SK-N-SH (cell line): ENCODE measurements around the gene MAP4K1. TPM values are rescaled to one million over a fixed set of nuclear protein-coding genes. Genes with fewer than 3 reads are reported as not detected.

Experiments
- CTCF ChIA-PET: fragments of 300-600, 350-600 bp; formaldehyde crosslinking; extraction: SDS; loops from one replicate; lab custom pipeline; 2021; lab: Yijun Ruan, JAX
- POLR2A ChIA-PET: fragments of 350-600 bp; sonication (Branson Sonifier 250); formaldehyde crosslinking; extraction: SDS; loops from one replicate; lab custom pipeline; 2020; ENCODE audit warnings: antibody characterized with exemption, inconsistent platforms; lab: Yijun Ruan, JAX
- DNase-seq: peaks from one replicate; pipeline ENCODE4 v3.0.0; 2012
- H2AFZ ChIP-seq: fragments of 200-600 bp; sonication (generic); 2 replicates; pipeline ENCODE4 v1.8.1; 2016; ENCODE audit warnings: antibody characterized with exemption, mild to moderate bottlenecking, low read depth
- H3F3A ChIP-seq: fragments of 200-600 bp; sonication (generic); replicated peaks from 2 replicates; pipeline ENCODE3; 2016; ENCODE audit warnings: antibody characterized with exemption, mild to moderate bottlenecking; ENCODE audit not compliant: insufficient read depth
- H3K27ac ChIP-seq, 2 experiments: fragments of 200-500 bp in 1 of 2; fragments of 200-600 bp in 1 of 2; sonication (Bioruptor generic) in 1 of 2; sonication (generic), shearing (Covaris generic) in 1 of 2; 2 replicates each; pipeline versions ENCODE4 v1.5.1 to v1.6.1; 2014 to 2016; ENCODE audit warnings: low read depth in 2 of 2, inconsistent platforms in 1 of 2, low read length in 1 of 2, mild to moderate bottlenecking in 1 of 2, mixed read lengths in 1 of 2
- H3K27me3 ChIP-seq: fragments of 200-600 bp; sonication (generic), shearing (Covaris generic); 2 replicates; pipeline ENCODE4 v1.6.1; 2016; ENCODE audit warnings: mixed run types; ENCODE audit not compliant: insufficient read depth
- H3K36me3 ChIP-seq, 2 experiments: fragments of 200-500 bp in 1 of 2; fragments of 200-600 bp in 1 of 2; sonication (Bioruptor generic) in 1 of 2; sonication (generic) in 1 of 2; replicated peaks in 1 of 2; 2 replicates each; pipeline versions ENCODE3 to v1.5.1; 2014 to 2016; ENCODE audit warnings: low read length in 1 of 2, mild to moderate bottlenecking in 1 of 2; ENCODE audit not compliant: insufficient read depth in 2 of 2, control insufficient read depth in 1 of 2
- H3K4me1 ChIP-seq, 2 experiments: fragments of 200-500 bp in 1 of 2; fragments of 200-600 bp in 1 of 2; sonication (Bioruptor generic) in 1 of 2; sonication (generic), shearing (Covaris generic) in 1 of 2; 2 replicates each; pipeline versions ENCODE4 v1.5.1 to v1.6.1; 2014 to 2016; ENCODE audit warnings: low read depth in 1 of 2, low read length in 1 of 2, mixed run types in 1 of 2; ENCODE audit not compliant: insufficient read depth in 2 of 2, control insufficient read depth in 1 of 2
- H3K4me2 ChIP-seq: fragments of 200-600 bp; sonication (generic), shearing (Covaris generic); 2 replicates; pipeline ENCODE4 v1.6.1; 2017; ENCODE audit warnings: mixed run types
- H3K4me3 ChIP-seq, 2 experiments: fragments of 200-500 bp in 1 of 2; fragments of 200-600 bp in 1 of 2; sonication (Bioruptor generic) in 1 of 2; sonication (generic), shearing (Covaris generic) in 1 of 2; 2 replicates each; pipeline versions ENCODE4 v1.5.1 to v1.8.1; 2014 to 2016; ENCODE audit warnings: low read depth in 2 of 2, inconsistent platforms in 1 of 2, low read length in 1 of 2, mild to moderate bottlenecking in 1 of 2, mixed read lengths in 1 of 2, moderate library complexity in 1 of 2
- H3K79me2 ChIP-seq: fragments of 200-600 bp; sonication (generic); 2 replicates; pipeline ENCODE4 v1.8.1; 2017; ENCODE audit warnings: mild to moderate bottlenecking; ENCODE audit not compliant: insufficient read depth
- H3K9ac ChIP-seq: fragments of 200-600 bp; sonication (generic); 2 replicates; pipeline ENCODE4 v1.6.1; 2017; ENCODE audit warnings: mixed run types
- H3K9me2 ChIP-seq: fragments of 200-600 bp; sonication (generic); 2 replicates; pipeline ENCODE4 v1.6.1; 2017; ENCODE audit warnings: mixed run types
- H3K9me3 ChIP-seq: fragments of 200-600 bp; sonication (generic); 2 replicates; pipeline ENCODE4 v1.6.1; 2017; ENCODE audit warnings: mixed run types, mild to moderate bottlenecking, moderate library complexity
- H4K20me1 ChIP-seq: fragments of 200-600 bp; sonication (generic); 2 replicates; pipeline ENCODE4 v1.6.1; 2017; ENCODE audit warnings: mild to moderate bottlenecking, mixed run types; ENCODE audit not compliant: insufficient read depth
- CTCF ChIP-seq: fragments of 200-600 bp; sonication (generic); IDR thresholded peaks from 2 replicates; pipeline ENCODE4 v1.6.1; 2017; ENCODE audit warnings: antibody characterized with exemption, mild to moderate bottlenecking, moderate library complexity
- ELF1 ChIP-seq: IDR thresholded peaks from 2 replicates; pipeline ENCODE4 v1.4.0; 2012
- GABPA ChIP-seq: IDR thresholded peaks from 2 replicates; pipeline ENCODE4 v1.4.0; 2012; ENCODE audit warnings: low read depth, mild to moderate bottlenecking
- GATA2 ChIP-seq: sonication (generic); formaldehyde crosslinking; IDR thresholded peaks from 2 replicates; pipeline ENCODE4 v1.5.0; 2020; ENCODE audit warnings: mild to moderate bottlenecking, missing genetic modification reagents
- IRF3 ChIP-seq: fragments of 150-350 bp; IDR thresholded peaks from 2 replicates; pipeline ENCODE4 v1.6.1; 2016; ENCODE audit warnings: mild to moderate bottlenecking, low read depth, low read length
- MEF2A ChIP-seq: IDR thresholded peaks from 2 replicates; pipeline ENCODE4 v1.4.0; 2012; ENCODE audit warnings: low read depth, borderline replicate concordance
- MXI1 ChIP-seq: IDR thresholded peaks from 2 replicates; pipeline ENCODE4 v1.6.1; 2012; ENCODE audit warnings: mild to moderate bottlenecking, low read depth, low read length, improper control_type of control experiment
- NRF1 ChIP-seq: IDR thresholded peaks from 2 replicates; pipeline ENCODE4 v1.6.1; 2012; ENCODE audit warnings: low read depth, mild to moderate bottlenecking, low read length
- POLR2AphosphoS5 ChIP-seq: IDR thresholded peaks from 2 replicates; pipeline ENCODE4 v1.6.1; 2012; ENCODE audit warnings: low read depth, low read length
- RCOR1 ChIP-seq: fragments of 150-350 bp; IDR thresholded peaks from 2 replicates; pipeline ENCODE4 v1.6.1; 2017; ENCODE audit warnings: antibody characterized with exemption, low read length
- RFX5 ChIP-seq: IDR thresholded peaks from 2 replicates; pipeline ENCODE4 v1.6.1; 2012; ENCODE audit warnings: mild to moderate bottlenecking, improper control_type of control experiment, low read length
- RXRA ChIP-seq: IDR thresholded peaks from 2 replicates; pipeline ENCODE4 v1.4.0; 2012; ENCODE audit warnings: low read depth, mild to moderate bottlenecking, borderline replicate concordance
- SIN3A ChIP-seq: IDR thresholded peaks from 2 replicates; pipeline ENCODE4 v1.6.1; 2012; ENCODE audit warnings: low read depth, mild to moderate bottlenecking, low read length, moderate library complexity, borderline replicate concordance
- TCF12 ChIP-seq: IDR thresholded peaks from 2 replicates; pipeline ENCODE4 v1.4.0; 2012
- USF1 ChIP-seq: IDR thresholded peaks from 2 replicates; pipeline ENCODE4 v1.4.0; 2012; ENCODE audit warnings: low read depth, borderline replicate concordance
- USF2 ChIP-seq: fragments of 150-350 bp; IDR thresholded peaks from 2 replicates; pipeline ENCODE4 v1.6.1; 2017; ENCODE audit warnings: antibody characterized with exemption, low read length, low read depth, borderline replicate concordance
- WGBS: methylation state at CpG from one replicate; pipeline ENCODE4 v1.1.6; 2017; ENCODE audit warnings: low lambda C conversion rate; 5-methylcytosine and 5-hydroxymethylcytosine counted together
- polyA plus RNA-seq, 3 experiments: library from polyadenylated mRNA; depleted of rRNA; stranded (reverse); fragments of >200 nt; gene quantifications; 2 replicates each; pipeline ENCODE4 v1.2.3, GENCODE V29; 2012

Gene MAP4K1
- polyA plus RNA-seq, 1 of the 3 experiments (the other 2 are of a cell fraction): 0.31 TPM

GRCh38 chr19:38550376-38550775 lies 67.4 kb downstream of the MAP4K1 start:
- H3K36me3 ChIP-seq: no peaks in the 10 kb centered on the region
- DNase-seq: no peak
- no peaks in the 10 kb centered on the region for H3K79me2 ChIP-seq
- H4K20me1 ChIP-seq: no peaks in the 10 kb centered on the region
- no peaks in the 10 kb centered on the region for H3K4me1 ChIP-seq
- no peak overlapping the region for H3K27ac ChIP-seq
- no peak overlapping the region for H3K9ac ChIP-seq
- CTCF ChIA-PET: interaction anchor here (1.4 kb wide), 1 partner anchor 147 kb away, joined by 4 read pairs; the partner anchor contains the start of gene FAM98C
- no peak overlapping the region for H3K4me2 ChIP-seq
- 30% methylated on average over 3 of the region's 3 CpGs for WGBS
- no peaks in the 10 kb centered on the region for H3K9me2 ChIP-seq
- no peaks in the 10 kb centered on the region for H3F3A ChIP-seq
- no peaks in the 10 kb centered on the region for H3K9me3 ChIP-seq
- no peak overlapping the region for H2AFZ ChIP-seq
- POLR2A ChIA-PET: no interaction called here
- no peaks in the 10 kb centered on the region; the same call in 1 of the 2 replicates for H3K27me3 ChIP-seq
- TF ChIP-seq ELF1 (no peak), MEF2A (no peak), USF2 (no peak), RCOR1 (no peak), NRF1 (no peak), IRF3 (no peak), RXRA (no peak), TCF12 (no peak)
- no peak overlapping the region for H3K4me3 ChIP-seq

- Histone ChIP-seq H3K36me3 (no peaks in the 10 kb centered on the region), H2AFZ (no peak overlapping the region), H3K79me2 (no peaks in the 10 kb centered on the region), H3K9me2 (no peaks in the 10 kb centered on the region), H3F3A (peaks cover 3% of the 10 kb centered on the region), H4K20me1 (no peaks in the 10 kb centered on the region), H3K27me3 (no peaks in the 10 kb centered on the region; the same call in 1 of the 2 replicates), H3K9me3 (no peaks in the 10 kb centered on the region), H3K4me3 (no peak overlapping the region), H3K4me1 (peaks cover 0 to 3% of the 10 kb centered on the region in 2 experiments; a peak in 2 of 4 replicates), H3K27ac (no peak overlapping the region), H3K4me2 (no peak overlapping the region), H3K9ac (no peak overlapping the region)
- 75% methylated on average over 2 of the region's 4 CpGs for WGBS
- ChIA-PET POLR2A (interaction anchor here (0.6 kb wide), 1 partner anchor 165 kb away, joined by 4 read pairs; no protein-coding TSS in a partner anchor), CTCF (no interaction called here)
- no peak for DNase-seq
- TF ChIP-seq IRF3: no peak
- TF ChIP-seq MEF2A: no peak
- no peak for TF ChIP-seq MXI1
- TF ChIP-seq CTCF: no peak
- no peak for TF ChIP-seq NRF1
- no peak for TF ChIP-seq POLR2AphosphoS5
- TF ChIP-seq GABPA: no peak
- no peak for TF ChIP-seq GATA2 (CRISPR knock-in tag)
- TF ChIP-seq RFX5: no peak
- TF ChIP-seq USF2: no peak
- TF ChIP-seq USF1: no peak
- no peak for TF ChIP-seq SIN3A
Observed at GRCh38 chr19:38549942-38550341, 67.8 kb downstream of the MAP4K1 start.
